ENCODE results near the gene GSK3B.
A peak's percentile ranks its signal among the peaks of the same experiment; 100 is the strongest.

GSK3B gene

GRCh38 chr3:119981386-119981785 lies 112.9 kb downstream of the GSK3B start:
- DNase-seq = no peak
- TF ChIP-seq POLR2A (IDR thresholded peaks at IDR 0.05; ENCODE audit: low read length) (no peak), GATA1 (IDR thresholded peaks at IDR 0.05; ENCODE audit: low read depth, low read length) (no peak)

- no peak for TF ChIP-seq GATA1 (IDR thresholded peaks at IDR 0.05; ENCODE audit: low read depth, low read length)
- TF ChIP-seq POLR2A (IDR thresholded peaks at IDR 0.05; ENCODE audit: low read length) = no peak
- no peak for DNase-seq
Measured at GRCh38 chr3:119978554-119979208, 115.6 kb downstream of the GSK3B start.

GRCh38 chr3:119977353-119977752 lies 116.9 kb downstream of the GSK3B start:
- TF ChIP-seq GATA1 (IDR thresholded peaks at IDR 0.05; ENCODE audit: low read depth, low read length) = no peak
- no peak for TF ChIP-seq POLR2A (IDR thresholded peaks at IDR 0.05; ENCODE audit: low read length)

GRCh38 chr3:119976214-119976613 lies 118.0 kb downstream of the GSK3B start:
- no peak for DNase-seq
- TF ChIP-seq POLR2A (IDR thresholded peaks at IDR 0.05; ENCODE audit: low read length) = no peak
- TF ChIP-seq GATA1 (IDR thresholded peaks at IDR 0.05; ENCODE audit: low read depth, low read length) = no peak

More at GRCh38 chr3:119977353-119977752, 116.9 kb downstream of the GSK3B start:
- DNase-seq = no peak

- DNase-seq = no peak
- TF ChIP-seq POLR2A (IDR thresholded peaks at IDR 0.05; ENCODE audit: low read length) = no peak
- no peak for TF ChIP-seq GATA1 (IDR thresholded peaks at IDR 0.05; ENCODE audit: low read depth, low read length)
Measured at GRCh38 chr3:119974656-119975055, 119.6 kb downstream of the GSK3B start.

GRCh38 chr3:119973018-119973646 lies 121.1 kb downstream of the GSK3B start:
- TF ChIP-seq GATA1 (IDR thresholded peaks at IDR 0.05; ENCODE audit: low read depth, low read length) = no peak
- no peak for TF ChIP-seq POLR2A (IDR thresholded peaks at IDR 0.05; ENCODE audit: low read length)
- DNase-seq = peak in 1 of 2 experiments; percentile 20

GRCh38 chr3:119969759-119970158 lies 124.5 kb downstream of the GSK3B start:
- DNase-seq = no peak
- no peak for TF ChIP-seq POLR2A (IDR thresholded peaks at IDR 0.05; ENCODE audit: low read length)

GRCh38 chr3:119967353-119968006 lies 126.8 kb downstream of the GSK3B start:
- DNase-seq = no peak
- TF ChIP-seq GATA1 (IDR thresholded peaks at IDR 0.05; ENCODE audit: low read depth, low read length) (no peak), POLR2A (IDR thresholded peaks at IDR 0.05; ENCODE audit: low read length) (no peak)

- peak in 1 of 2 experiments; percentile 7 for DNase-seq
- TF ChIP-seq GATA1 (IDR thresholded peaks at IDR 0.05; ENCODE audit: low read depth, low read length) = no peak
- no peak for TF ChIP-seq POLR2A (IDR thresholded peaks at IDR 0.05; ENCODE audit: low read length)
Measured at GRCh38 chr3:119965692-119966091, 128.6 kb downstream of the GSK3B start.

- no peak for DNase-seq
- TF ChIP-seq POLR2A (IDR thresholded peaks at IDR 0.05; ENCODE audit: low read length) = no peak
- TF ChIP-seq GATA1 (IDR thresholded peaks at IDR 0.05; ENCODE audit: low read depth, low read length) = no peak
Measured at GRCh38 chr3:119964294-119964693, 130.0 kb downstream of the GSK3B start.

- no peak for DNase-seq
- no peak for TF ChIP-seq GATA1 (IDR thresholded peaks at IDR 0.05; ENCODE audit: low read depth, low read length)
- no peak for TF ChIP-seq POLR2A (IDR thresholded peaks at IDR 0.05; ENCODE audit: low read length)
Measured at GRCh38 chr3:119955972-119956371, 138.3 kb downstream of the GSK3B start.

- TF ChIP-seq GATA1 (IDR thresholded peaks at IDR 0.05; ENCODE audit: low read depth, low read length) (no peak), POLR2A (IDR thresholded peaks at IDR 0.05; ENCODE audit: low read length) (no peak)
- DNase-seq = no peak
Measured at GRCh38 chr3:119950666-119951325, 143.5 kb downstream of the GSK3B start.

- peak; percentile 59 to 87 for DNase-seq
- TF ChIP-seq GATA1 (IDR thresholded peaks at IDR 0.05; ENCODE audit: low read depth, low read length) = peak; percentile 22
- TF ChIP-seq POLR2A (IDR thresholded peaks at IDR 0.05; ENCODE audit: low read length) = no peak
Measured at GRCh38 chr3:119945291-119945690, 149.0 kb downstream of the GSK3B start.

- TF ChIP-seq POLR2A (IDR thresholded peaks at IDR 0.05; ENCODE audit: low read length) (no peak), GATA1 (IDR thresholded peaks at IDR 0.05; ENCODE audit: low read depth, low read length) (no peak)
- no peak for DNase-seq
Measured at GRCh38 chr3:119944091-119944490, 150.2 kb downstream of the GSK3B start.

All from erythroblast (primary cell).